ENCODE measurements around the gene ZMAT5.

ZMAT5 gene

DNA sequence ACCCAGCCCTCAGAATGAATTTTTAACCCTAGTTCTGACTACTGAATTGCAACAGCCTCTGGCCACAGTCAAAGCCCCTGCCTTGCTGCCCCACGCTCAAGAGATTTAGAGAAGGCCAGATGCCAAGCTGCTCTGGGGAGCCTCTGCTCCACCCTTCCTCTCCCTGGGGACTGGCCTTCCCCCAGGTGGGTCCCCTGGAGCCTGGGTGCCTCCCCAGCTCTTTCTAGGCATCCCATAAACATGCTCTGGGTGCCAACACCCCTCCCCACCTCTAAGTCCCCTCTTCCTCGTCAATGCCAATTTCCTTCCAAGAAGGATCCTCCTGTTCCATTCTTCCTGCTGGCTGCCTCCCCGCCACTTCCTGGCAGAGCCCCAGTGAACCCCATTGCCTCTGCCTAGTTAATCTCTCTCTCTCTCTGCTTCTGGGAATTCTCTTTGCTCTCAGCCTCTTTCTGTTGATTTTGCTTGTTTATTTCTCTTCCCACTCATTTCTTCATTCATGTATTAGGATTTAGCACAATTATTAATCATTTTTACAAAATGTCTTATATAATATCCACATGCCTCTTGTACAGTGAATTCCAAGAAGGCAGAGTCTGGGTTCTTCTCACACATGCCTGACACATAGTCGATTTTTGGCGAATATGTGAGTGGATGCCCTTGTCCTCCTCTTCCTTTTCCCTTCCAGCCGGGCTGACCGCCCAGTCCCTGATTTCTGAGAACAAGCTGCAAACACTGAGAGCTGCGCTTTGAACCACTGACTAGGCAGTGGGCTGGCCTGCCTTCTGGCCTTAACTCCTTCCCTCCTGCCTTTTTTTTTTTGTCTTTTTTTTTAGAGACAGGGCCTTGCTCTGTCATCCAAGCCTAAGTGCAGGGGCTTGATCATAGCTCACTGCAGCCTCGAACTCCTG is 17.9 kb upstream of the ZMAT5 start:
- H2AFZ ChIP-seq (ENCODE audit: low read length), result no peak overlapping the region
- H3K27me3 ChIP-seq (ENCODE audit: insufficient read depth, low read length), result no peaks in the 10 kb centered on the region
- TF ChIP-seq, protein P1, sequence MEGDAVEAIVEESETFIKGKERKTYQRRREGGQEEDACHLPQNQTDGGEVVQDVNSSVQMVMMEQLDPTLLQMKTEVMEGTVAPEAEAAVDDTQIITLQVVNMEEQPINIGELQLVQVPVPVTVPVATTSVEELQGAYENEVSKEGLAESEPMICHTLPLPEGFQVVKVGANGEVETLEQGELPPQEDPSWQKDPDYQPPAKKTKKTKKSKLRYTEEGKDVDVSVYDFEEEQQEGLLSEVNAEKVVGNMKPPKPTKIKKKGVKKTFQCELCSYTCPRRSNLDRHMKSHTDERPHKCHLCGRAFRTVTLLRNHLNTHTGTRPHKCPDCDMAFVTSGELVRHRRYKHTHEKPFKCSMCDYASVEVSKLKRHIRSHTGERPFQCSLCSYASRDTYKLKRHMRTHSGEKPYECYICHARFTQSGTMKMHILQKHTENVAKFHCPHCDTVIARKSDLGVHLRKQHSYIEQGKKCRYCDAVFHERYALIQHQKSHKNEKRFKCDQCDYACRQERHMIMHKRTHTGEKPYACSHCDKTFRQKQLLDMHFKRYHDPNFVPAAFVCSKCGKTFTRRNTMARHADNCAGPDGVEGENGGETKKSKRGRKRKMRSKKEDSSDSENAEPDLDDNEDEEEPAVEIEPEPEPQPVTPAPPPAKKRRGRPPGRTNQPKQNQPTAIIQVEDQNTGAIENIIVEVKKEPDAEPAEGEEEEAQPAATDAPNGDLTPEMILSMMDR (IDR thresholded peaks at IDR 0.05; ENCODE audit: low read length), result no peak
- no peak for TF ChIP-seq EZH2 (IDR thresholded peaks at IDR 0.05; ENCODE audit: borderline replicate concordance, low read length)
- H3K4me2 ChIP-seq (ENCODE audit: low read length), result no peak overlapping the region
- no peaks in the 10 kb centered on the region for H3K9me2 ChIP-seq (ENCODE audit: low read depth, low read length)
- no peaks in the 10 kb centered on the region for H3K9me3 ChIP-seq (ENCODE audit: low read length)
- no peaks in the 10 kb centered on the region for H3K79me2 ChIP-seq (ENCODE audit: insufficient read depth, low read length)
- H3K36me3 ChIP-seq (ENCODE audit: insufficient read depth, low read length), result peaks cover 24% of the 10 kb centered on the region
- H3K9ac ChIP-seq (ENCODE audit: low read length), result no peak overlapping the region
- no peak overlapping the region for H3K4me3 ChIP-seq (ENCODE audit: low read depth, low read length, poor library complexity, severe bottlenecking)
- H3F3A ChIP-seq (ENCODE audit: insufficient read depth, low read length), result no peaks in the 10 kb centered on the region
- no peaks in the 10 kb centered on the region for H4K20me1 ChIP-seq (ENCODE audit: insufficient read depth, low read length)
- H3K4me1 ChIP-seq (ENCODE audit: insufficient read depth, low read length, severe bottlenecking), result no peaks in the 10 kb centered on the region
- H3K27ac ChIP-seq (ENCODE audit: low read depth, low read length, poor library complexity, severe bottlenecking), result no peak overlapping the region

DNA sequence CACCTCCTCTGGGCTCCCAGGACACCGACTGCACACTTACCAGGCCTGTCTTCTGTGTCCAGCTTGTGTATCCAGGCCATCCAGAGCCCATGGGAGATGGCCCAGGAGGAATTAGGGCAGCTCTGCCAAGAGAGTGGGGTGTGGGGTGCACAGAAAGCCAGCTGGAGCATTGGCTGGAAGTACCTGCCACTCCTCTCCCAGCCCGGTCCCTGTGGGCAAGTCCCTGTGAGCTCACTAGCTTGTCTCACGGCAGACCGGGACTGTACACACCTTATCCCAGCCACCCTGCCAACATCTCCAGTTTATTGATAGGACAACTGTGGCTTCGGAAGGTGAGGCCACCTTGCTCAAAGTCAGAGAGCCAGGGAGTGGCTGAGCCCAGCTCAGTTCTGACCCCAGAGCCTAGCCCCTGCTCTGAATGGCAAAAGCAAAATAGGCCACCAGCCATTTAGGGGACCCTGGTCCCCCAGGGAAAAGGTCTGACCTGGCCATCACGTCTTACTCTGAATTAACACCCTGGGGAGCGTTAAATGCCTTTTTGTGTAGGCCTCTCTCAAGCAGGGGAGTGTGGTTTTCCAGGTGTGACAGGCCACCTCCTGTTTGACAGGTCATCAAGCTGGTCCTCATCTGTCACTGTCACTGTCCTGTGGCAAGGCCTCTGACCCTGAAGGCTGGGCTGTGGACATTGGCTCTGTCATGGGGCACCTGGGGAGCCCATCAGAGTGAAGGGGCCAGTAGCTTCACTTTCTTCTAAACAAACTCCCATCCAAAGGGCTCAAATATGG is 15.4 kb upstream of the ZMAT5 start:
- Histone ChIP-seq H3K36me3 (ENCODE audit: insufficient read depth, low read length) (no peaks in the 10 kb centered on the region), H3K9me3 (ENCODE audit: low read length) (no peaks in the 10 kb centered on the region), H3K9ac (ENCODE audit: low read length) (no peak overlapping the region), H3K4me1 (ENCODE audit: insufficient read depth, low read length, severe bottlenecking) (no peaks in the 10 kb centered on the region), H3K4me2 (ENCODE audit: low read length) (no peak overlapping the region), H3F3A (ENCODE audit: insufficient read depth, low read length) (no peaks in the 10 kb centered on the region), H3K27me3 (ENCODE audit: insufficient read depth, low read length) (no peaks in the 10 kb centered on the region), H3K27ac (ENCODE audit: low read depth, low read length, poor library complexity, severe bottlenecking) (no peak overlapping the region), H4K20me1 (ENCODE audit: insufficient read depth, low read length) (no peaks in the 10 kb centered on the region), H2AFZ (ENCODE audit: low read length) (no peak overlapping the region), H3K4me3 (ENCODE audit: low read depth, low read length, poor library complexity, severe bottlenecking) (no peak overlapping the region), H3K79me2 (ENCODE audit: insufficient read depth, low read length) (no peaks in the 10 kb centered on the region), H3K9me2 (ENCODE audit: low read depth, low read length) (no peaks in the 10 kb centered on the region)
- TF ChIP-seq, protein P1 (IDR thresholded peaks at IDR 0.05; ENCODE audit: low read length), result no peak
- no peak for TF ChIP-seq EZH2 (IDR thresholded peaks at IDR 0.05; ENCODE audit: borderline replicate concordance, low read length)

DNA sequence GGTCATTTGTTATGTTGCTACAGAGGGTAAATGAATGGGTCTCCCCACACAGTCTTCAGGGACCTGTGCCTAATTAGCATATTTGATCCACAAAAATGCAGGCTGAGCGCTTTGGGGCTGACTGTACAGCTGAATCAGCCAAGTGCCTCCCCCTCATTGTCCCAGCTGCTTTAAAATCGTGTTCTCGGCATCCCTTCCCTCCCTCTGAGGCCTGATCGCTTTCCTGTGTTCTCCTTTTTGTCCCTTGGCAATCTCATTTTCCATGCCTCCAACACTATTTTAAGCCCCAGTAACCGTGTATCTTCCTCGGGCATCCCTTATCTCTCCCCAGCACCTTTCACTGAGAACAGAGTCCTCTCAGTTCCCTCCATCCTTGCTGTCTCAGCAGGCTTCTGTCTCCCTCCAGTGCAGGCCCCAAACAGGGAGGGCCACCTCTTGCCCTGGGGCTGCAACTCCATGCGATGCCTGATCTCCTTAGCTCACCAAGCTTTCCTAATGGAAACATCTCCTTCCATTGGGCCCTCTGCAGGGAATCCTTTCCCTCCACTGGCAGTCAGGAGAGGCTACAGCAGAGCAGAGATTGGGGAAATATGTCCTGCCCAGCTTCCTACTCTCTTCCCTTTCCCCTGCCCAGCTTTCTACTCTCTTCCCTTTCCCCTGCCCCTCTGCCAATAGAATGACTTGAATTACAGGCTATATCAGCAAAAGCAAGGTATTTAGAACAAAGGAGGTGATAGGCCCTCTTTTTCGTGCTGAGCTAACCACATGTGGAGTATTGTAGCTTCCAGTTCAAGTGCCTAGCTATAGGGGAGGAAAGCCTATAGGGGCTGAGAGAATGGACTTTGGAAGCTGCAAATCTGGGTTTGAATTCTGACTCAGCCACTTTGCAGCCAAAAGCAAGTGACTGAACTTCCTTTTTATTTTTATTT is 14.2 kb upstream of the ZMAT5 start:
- Histone ChIP-seq H3K9me2 (ENCODE audit: low read depth, low read length) (no peaks in the 10 kb centered on the region), H3K27me3 (ENCODE audit: insufficient read depth, low read length) (no peaks in the 10 kb centered on the region), H3K4me1 (ENCODE audit: insufficient read depth, low read length, severe bottlenecking) (no peaks in the 10 kb centered on the region), H2AFZ (ENCODE audit: low read length) (no peak overlapping the region), H3K9ac (ENCODE audit: low read length) (no peak overlapping the region), H3K4me2 (ENCODE audit: low read length) (no peak overlapping the region), H3F3A (ENCODE audit: insufficient read depth, low read length) (no peaks in the 10 kb centered on the region), H4K20me1 (ENCODE audit: insufficient read depth, low read length) (no peaks in the 10 kb centered on the region), H3K79me2 (ENCODE audit: insufficient read depth, low read length) (no peaks in the 10 kb centered on the region), H3K4me3 (ENCODE audit: low read depth, low read length, poor library complexity, severe bottlenecking) (no peak overlapping the region), H3K36me3 (ENCODE audit: insufficient read depth, low read length) (no peaks in the 10 kb centered on the region), H3K27ac (ENCODE audit: low read depth, low read length, poor library complexity, severe bottlenecking) (no peak overlapping the region), H3K9me3 (ENCODE audit: low read length) (no peaks in the 10 kb centered on the region)
- TF ChIP-seq, protein P1 (IDR thresholded peaks at IDR 0.05; ENCODE audit: low read length), result no peak

All from OCI-LY1 (cell line).